COR-L47 (cell line): ENCODE results near the gene RCOR1.
"Not testable (repeated sequence)": the region's sequence is repeated elsewhere in the genome, so short reads cannot be mapped to it uniquely, and the experiment has no call there.

Source experiments
- DNase-seq: peaks from one replicate; lab custom pipeline; 2025; lab: John Stamatoyannopoulos, UW

Gene RCOR1

GRCh38 chr14:102591944-102592762 lies at the start of gene RCOR1:
RCOR1 (plus strand) TSS chr14:102592649; CDS start chr14:102592887, 238 bp downstream.
- DNase-seq, result peak; percentile 100

- no peak for DNase-seq
These were observed 48.3 kb upstream of the RCOR1 start for GRCh38 chr14:102544046-102544746.

GRCh38 chr14:102544747-102545460 lies 47.5 kb upstream of the RCOR1 start:
- DNase-seq, result no peak

- peak; percentile 7 for DNase-seq
These were observed 46.8 kb upstream of the RCOR1 start for GRCh38 chr14:102545461-102546265.

DNA sequence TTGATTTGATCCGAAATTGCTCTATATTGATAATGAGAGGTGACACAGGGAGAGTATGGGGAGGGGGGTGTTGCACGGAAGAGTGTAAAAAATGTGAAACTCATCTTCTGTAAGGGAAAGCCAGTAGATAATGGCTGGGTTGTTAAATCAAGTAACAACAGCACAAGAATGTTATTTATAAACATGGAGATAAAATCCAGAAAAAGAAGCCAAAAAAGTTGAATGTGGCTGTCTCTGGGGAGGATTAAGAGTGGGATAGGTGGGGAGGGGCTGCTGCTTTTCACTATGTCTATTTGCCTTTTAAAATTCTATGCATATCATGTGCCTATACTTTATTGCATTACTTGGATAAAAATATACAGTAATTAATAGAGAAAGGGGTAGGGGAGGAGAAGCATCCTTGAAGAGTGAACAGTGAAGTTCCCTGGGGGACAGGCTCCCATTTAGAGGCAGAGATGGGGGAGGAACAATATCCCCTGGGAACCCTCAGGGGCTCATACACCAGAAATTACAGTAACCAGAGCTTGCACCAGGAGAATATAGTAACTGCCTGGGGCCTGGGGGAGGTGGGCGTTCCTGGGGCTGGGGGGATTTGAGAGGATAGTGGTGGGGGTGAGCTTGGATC lies 43.7 kb upstream of the RCOR1 start:
- DNase-seq, result no peak

GRCh38 chr14:102550927-102551401 lies 41.5 kb upstream of the RCOR1 start:
- DNase-seq, result not testable (repeated sequence)

DNA sequence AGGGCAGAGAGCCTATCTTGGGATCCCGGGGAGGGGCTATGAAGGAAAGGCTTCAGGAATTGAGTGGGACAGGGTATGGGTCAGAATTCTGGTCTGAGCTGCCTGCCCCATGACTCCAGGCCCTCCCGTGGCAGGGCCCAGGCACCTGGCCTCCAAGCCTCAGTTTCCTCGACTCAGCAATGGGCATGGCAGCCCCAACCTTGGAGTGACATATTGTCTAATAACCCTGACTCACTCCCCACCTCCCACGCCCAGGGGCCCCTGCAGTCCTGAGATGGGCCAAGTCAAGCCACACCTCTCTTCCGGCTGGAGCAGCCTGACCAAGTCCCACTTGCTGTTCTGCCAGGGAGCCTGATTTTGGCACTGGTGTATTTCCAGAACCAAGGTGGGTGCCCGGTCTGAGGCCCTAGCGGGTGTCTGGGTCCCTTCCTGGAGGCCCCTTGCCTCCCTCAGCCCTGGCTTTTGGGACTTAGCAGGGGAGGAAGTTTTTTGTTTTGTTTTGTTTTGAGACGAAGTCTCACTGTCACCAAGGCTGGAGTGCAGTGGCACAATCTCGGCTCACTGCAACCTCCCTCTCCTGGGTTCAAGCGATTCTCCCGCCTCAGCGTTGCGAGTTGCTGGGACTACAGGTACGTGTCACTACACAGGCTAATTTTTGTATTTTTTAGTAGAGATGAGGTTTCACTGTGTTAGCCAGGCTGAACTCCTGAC lies 40.3 kb upstream of the RCOR1 start:
- DNase-seq, result no peak

DNA sequence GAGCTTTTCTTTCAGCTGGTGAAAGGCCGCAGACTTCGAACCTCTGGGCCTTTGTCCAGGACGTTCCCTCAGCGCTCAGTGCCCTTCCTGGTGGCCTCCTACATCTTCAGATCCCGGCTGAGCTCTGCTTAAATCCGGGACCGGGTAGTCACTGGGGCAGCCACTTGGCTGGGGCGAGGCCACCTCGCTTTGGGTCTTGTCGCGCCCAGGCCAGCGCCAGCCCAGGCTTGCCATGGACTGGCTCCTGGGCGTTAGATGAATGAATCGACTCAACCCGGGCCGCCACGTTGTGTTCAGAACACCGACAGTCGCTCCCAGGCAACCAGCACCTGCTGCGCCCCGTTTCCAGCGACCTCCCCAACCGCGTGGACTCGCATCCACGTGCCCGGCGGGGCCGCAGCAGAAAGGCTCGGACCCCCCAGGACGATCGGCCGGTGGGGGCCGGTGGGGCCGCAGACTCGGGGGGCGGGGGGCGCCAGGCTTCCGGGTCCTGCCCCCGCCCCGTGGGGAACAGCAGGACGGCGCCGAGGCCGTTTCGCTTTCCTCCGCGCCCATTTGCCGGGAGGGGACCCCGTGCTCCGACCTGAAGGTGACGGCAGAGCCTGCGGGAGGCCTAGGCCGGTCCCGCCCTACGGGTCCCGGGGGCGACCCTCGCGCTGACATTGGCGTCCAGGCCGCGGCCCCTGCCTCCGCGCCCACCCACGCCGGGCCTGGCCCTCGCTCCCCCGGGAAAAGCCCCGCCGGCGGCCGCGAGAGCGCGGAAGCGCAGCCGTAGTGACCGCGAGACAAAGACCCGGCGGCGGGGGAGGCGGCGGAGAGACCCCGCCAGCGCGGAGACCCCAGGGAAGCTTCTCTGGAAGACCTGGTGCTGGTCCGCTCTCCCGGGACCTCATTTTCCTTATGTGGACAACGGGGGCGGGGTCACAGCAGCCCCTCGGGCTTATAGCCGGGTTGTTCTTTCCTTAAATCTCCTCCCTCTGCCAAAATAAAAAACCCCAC lies 37.3 kb upstream of the RCOR1 start:
- DNase-seq, result peak; percentile 62

DNA sequence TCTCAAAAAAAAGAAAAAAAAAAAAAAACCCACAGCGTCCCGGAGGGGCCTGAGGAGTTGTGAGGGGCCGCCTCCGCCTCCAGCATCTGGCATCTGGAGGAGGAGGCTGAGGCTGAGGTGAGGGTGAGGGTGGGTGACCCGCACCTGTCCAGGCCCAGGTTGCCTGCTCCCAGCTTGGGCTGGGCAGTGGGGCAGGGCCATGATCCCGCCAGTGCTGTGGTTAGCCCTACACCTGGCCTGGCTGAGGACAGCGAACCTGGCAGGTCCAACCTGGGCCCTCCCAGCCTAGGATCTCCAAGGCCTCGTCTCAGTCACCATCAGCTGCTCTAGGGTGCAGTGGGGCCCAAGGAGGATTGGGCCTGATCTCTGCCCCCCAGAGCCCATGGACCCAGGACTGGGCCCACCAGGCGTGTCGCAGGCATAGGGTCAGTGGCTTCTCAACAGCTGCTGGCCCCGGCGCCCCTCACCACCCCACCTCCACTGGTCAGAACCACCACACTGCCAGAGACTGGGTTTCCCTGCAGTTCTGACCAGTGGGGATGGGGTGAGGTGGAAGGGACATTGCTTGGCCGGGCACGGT lies 36.3 kb upstream of the RCOR1 start:
- no peak for DNase-seq

- DNase-seq, result no peak
These were observed 34.8 kb upstream of the RCOR1 start for GRCh38 chr14:102557434-102558226.

- no peak for DNase-seq
These were observed 33.9 kb upstream of the RCOR1 start for GRCh38 chr14:102558556-102558955.

- DNase-seq, result no peak
These were observed 31.8 kb upstream of the RCOR1 start for GRCh38 chr14:102560458-102561261.

GRCh38 chr14:102565331-102565887 lies 27.0 kb upstream of the RCOR1 start:
- DNase-seq, result no peak

DNA sequence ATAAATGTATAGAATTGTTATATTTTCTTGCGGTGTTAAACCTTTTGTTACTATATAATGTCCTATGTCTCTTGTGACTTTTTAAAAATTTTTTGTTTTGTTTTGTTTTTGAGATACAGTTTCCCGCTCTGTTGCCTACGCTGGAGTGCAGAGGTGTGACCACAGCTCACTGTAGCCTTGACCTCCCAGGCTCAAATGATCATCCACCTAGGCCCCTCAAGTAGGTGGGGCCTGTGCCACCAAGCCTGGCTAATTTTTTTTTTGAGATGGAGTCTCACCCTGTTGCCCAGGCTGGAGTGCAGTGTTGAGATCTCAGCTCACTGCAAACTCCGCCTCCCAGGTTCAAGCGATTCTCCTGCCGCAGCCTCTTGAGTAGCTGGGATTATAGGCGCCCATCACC lies 26.5 kb upstream of the RCOR1 start:
- no peak for DNase-seq

GRCh38 chr14:102568115-102568614 lies 24.3 kb upstream of the RCOR1 start:
- DNase-seq, result no peak

- no peak for DNase-seq
These were observed 22.0 kb upstream of the RCOR1 start for GRCh38 chr14:102570334-102570995.
